ENCODE data around the gene CBX5. TPM values are rescaled to one million over a fixed set of nuclear protein-coding genes. Genes with fewer than 3 reads are reported as not detected.

The CBX5 gene
- polyA plus RNA-seq, 1 of the 3 experiments (the other 2 are of a cell fraction), result 11.6 TPM

DNA sequence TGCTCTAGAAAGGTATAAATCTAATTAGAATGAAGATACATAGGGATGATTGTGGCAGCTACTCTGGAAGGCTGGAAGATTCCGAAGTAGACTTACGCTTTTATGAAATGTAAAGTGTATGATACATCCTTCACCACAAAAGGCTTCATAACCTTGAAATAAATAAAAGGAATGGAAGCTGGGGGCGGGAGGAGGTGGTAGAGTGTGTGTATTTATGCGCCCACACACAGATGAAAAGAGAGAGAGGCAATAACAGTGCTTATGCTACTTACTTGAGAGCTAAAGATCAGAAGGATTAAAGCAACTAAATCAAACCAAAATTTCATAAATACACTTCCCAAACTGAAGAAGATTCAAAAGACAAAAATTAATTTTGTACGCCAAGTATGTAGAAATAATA is 30.4 kb downstream of the CBX5 start:
- Histone ChIP-seq H3K4me2 (no peak overlapping the region), H2AFZ (ENCODE audit: low read depth) (no peak overlapping the region), H3K9ac (no peak overlapping the region), H4K20me1 (ENCODE audit: insufficient read depth) (no peaks in the 10 kb centered on the region), H3K27me3 (ENCODE audit: insufficient read depth) (no peaks in the 10 kb centered on the region), H3F3A (replicated peaks; ENCODE audit: insufficient read depth) (peaks cover 5% of the 10 kb centered on the region), H3K27ac (ENCODE audit: low read depth in 2 of 2, low read length in 1 of 2) (no peak overlapping the region), H3K4me1 (ENCODE audit: control insufficient read depth in 1 of 2, insufficient read depth in 2 of 2, low read depth in 1 of 2, low read length in 1 of 2) (no peaks in the 10 kb centered on the region), H3K9me2 (no peaks in the 10 kb centered on the region), H3K36me3 (replicated peaks in 1 of 2; ENCODE audit: control insufficient read depth in 1 of 2, insufficient read depth in 2 of 2, low read length in 1 of 2) (peaks cover 16 to 62% of the 10 kb centered on the region in 2 experiments), H3K4me3 (ENCODE audit: low read depth in 2 of 2, low read length in 1 of 2) (no peak overlapping the region), H3K79me2 (ENCODE audit: insufficient read depth) (peaks cover 80% of the 10 kb centered on the region), H3K9me3 (no peaks in the 10 kb centered on the region)
- 93% methylated on average over 5 of the region's 5 CpGs for WGBS (ENCODE audit: low lambda C conversion rate)
- TF ChIP-seq GATA2 (CRISPR knock-in tag; IDR thresholded peaks at IDR 0.05) (no peak), CHD2 (IDR thresholded peaks at IDR 0.05; ENCODE audit: low read length, partially characterized antibody) (no peak), RCOR1 (IDR thresholded peaks at IDR 0.05; ENCODE audit: low read length) (no peak)
- DNase-seq, result no peak
- ChIA-PET CTCF (interaction anchor here (0.6 to 4.2 kb wide), 15 partner anchors 9 to 264 kb away, joined by 3 to 26 read pairs (median 3); partner anchors contain the start of genes COPZ1 and HOXC10), POLR2A (interaction anchor here (1.2 kb wide), 1 partner anchor 109 kb away, joined by 3 read pairs; no protein-coding TSS in a partner anchor)

DNA sequence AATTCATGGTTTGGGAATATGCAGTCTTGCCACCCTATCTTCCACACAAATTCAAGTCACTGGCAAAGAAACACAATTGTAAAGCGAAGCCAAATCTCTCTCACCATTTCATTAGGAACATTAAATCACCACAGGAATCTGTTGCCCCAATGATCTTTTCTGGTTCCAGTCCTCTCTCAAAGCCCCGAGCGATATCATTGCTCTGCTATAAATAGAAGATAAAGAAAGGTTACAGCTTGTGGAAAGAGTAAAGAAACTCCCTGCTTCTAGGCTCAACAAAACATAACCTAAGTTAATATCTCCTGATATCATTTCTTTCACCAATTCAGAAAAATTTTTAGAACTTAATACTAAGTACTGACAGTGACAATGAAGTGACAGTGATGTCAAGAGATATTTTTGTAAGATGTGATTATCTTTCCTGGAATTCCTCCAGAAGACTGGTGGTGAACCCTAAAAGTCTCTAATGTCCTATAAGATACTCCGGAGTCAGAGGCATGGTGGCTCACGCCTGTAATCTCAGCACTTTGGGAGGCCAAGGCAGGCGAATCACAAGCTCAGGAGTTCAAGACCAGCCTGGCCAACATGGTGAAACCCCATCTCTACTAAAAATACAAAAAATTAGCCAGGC is 33.8 kb downstream of the CBX5 start:
- H3K9me2 ChIP-seq, result no peaks in the 10 kb centered on the region
- peaks cover 24 to 66% of the 10 kb centered on the region in 2 experiments for H3K36me3 ChIP-seq (replicated peaks in 1 of 2; ENCODE audit: control insufficient read depth in 1 of 2, insufficient read depth in 2 of 2, low read length in 1 of 2)
- H4K20me1 ChIP-seq (ENCODE audit: insufficient read depth), result no peaks in the 10 kb centered on the region
- CTCF ChIA-PET, result interaction anchor here (0.7 to 1.2 kb wide), 3 partner anchors 10 to 79 kb away, joined by 3 to 4 read pairs (median 3); partner anchors contain the start of gene COPZ1
- peaks cover 65% of the 10 kb centered on the region for H3K79me2 ChIP-seq (ENCODE audit: insufficient read depth)
- no peaks in the 10 kb centered on the region for H3K9me3 ChIP-seq
- no peaks in the 10 kb centered on the region for H3K4me1 ChIP-seq (ENCODE audit: control insufficient read depth in 1 of 2, insufficient read depth in 2 of 2, low read depth in 1 of 2, low read length in 1 of 2)
- POLR2A ChIA-PET, result no interaction called here
- TF ChIP-seq, protein P1, sequence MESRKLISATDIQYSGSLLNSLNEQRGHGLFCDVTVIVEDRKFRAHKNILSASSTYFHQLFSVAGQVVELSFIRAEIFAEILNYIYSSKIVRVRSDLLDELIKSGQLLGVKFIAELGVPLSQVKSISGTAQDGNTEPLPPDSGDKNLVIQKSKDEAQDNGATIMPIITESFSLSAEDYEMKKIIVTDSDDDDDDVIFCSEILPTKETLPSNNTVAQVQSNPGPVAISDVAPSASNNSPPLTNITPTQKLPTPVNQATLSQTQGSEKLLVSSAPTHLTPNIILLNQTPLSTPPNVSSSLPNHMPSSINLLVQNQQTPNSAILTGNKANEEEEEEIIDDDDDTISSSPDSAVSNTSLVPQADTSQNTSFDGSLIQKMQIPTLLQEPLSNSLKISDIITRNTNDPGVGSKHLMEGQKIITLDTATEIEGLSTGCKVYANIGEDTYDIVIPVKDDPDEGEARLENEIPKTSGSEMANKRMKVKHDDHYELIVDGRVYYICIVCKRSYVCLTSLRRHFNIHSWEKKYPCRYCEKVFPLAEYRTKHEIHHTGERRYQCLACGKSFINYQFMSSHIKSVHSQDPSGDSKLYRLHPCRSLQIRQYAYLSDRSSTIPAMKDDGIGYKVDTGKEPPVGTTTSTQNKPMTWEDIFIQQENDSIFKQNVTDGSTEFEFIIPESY (IDR thresholded peaks at IDR 0.05; ENCODE audit: borderline replicate concordance, low read depth), result no peak
- no peak for TF ChIP-seq CHD2 (IDR thresholded peaks at IDR 0.05; ENCODE audit: low read length, partially characterized antibody)
- no peak for TF ChIP-seq GABPA (IDR thresholded peaks at IDR 0.05; ENCODE audit: low read depth)
- no peak for TF ChIP-seq NFIC (IDR thresholded peaks at IDR 0.05; ENCODE audit: borderline replicate concordance)
- TF ChIP-seq NRF1 (IDR thresholded peaks at IDR 0.05; ENCODE audit: low read depth, low read length), result no peak
- no peak for TF ChIP-seq ELF1 (IDR thresholded peaks at IDR 0.05)
- TF ChIP-seq, protein P2, sequence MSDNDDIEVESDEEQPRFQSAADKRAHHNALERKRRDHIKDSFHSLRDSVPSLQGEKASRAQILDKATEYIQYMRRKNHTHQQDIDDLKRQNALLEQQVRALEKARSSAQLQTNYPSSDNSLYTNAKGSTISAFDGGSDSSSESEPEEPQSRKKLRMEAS (IDR thresholded peaks at IDR 0.05; ENCODE audit: low read depth), result no peak
- no peak for TF ChIP-seq TEAD4 (IDR thresholded peaks at IDR 0.05; ENCODE audit: borderline replicate concordance, insufficient read depth)
- no peak for TF ChIP-seq EP300 (IDR thresholded peaks at IDR 0.05; ENCODE audit: borderline replicate concordance in 1 of 2, low read depth in 1 of 2, low read length in 1 of 2)
- TF ChIP-seq EZH2phosphoT487 (IDR thresholded peaks at IDR 0.05; ENCODE audit: borderline replicate concordance, low read depth), result no peak
- no peak for TF ChIP-seq FOSL2 (IDR thresholded peaks at IDR 0.05; ENCODE audit: borderline replicate concordance, low read depth)
- no peak for TF ChIP-seq FOXJ3 (CRISPR knock-in tag; IDR thresholded peaks at IDR 0.05)
- TF ChIP-seq, protein P3, sequence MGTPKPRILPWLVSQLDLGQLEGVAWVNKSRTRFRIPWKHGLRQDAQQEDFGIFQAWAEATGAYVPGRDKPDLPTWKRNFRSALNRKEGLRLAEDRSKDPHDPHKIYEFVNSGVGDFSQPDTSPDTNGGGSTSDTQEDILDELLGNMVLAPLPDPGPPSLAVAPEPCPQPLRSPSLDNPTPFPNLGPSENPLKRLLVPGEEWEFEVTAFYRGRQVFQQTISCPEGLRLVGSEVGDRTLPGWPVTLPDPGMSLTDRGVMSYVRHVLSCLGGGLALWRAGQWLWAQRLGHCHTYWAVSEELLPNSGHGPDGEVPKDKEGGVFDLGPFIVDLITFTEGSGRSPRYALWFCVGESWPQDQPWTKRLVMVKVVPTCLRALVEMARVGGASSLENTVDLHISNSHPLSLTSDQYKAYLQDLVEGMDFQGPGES (IDR thresholded peaks at IDR 0.05; ENCODE audit: low read depth, low read length), result no peak
- no peak for TF ChIP-seq RCOR1 (IDR thresholded peaks at IDR 0.05; ENCODE audit: low read length)
- TF ChIP-seq, protein P4, sequence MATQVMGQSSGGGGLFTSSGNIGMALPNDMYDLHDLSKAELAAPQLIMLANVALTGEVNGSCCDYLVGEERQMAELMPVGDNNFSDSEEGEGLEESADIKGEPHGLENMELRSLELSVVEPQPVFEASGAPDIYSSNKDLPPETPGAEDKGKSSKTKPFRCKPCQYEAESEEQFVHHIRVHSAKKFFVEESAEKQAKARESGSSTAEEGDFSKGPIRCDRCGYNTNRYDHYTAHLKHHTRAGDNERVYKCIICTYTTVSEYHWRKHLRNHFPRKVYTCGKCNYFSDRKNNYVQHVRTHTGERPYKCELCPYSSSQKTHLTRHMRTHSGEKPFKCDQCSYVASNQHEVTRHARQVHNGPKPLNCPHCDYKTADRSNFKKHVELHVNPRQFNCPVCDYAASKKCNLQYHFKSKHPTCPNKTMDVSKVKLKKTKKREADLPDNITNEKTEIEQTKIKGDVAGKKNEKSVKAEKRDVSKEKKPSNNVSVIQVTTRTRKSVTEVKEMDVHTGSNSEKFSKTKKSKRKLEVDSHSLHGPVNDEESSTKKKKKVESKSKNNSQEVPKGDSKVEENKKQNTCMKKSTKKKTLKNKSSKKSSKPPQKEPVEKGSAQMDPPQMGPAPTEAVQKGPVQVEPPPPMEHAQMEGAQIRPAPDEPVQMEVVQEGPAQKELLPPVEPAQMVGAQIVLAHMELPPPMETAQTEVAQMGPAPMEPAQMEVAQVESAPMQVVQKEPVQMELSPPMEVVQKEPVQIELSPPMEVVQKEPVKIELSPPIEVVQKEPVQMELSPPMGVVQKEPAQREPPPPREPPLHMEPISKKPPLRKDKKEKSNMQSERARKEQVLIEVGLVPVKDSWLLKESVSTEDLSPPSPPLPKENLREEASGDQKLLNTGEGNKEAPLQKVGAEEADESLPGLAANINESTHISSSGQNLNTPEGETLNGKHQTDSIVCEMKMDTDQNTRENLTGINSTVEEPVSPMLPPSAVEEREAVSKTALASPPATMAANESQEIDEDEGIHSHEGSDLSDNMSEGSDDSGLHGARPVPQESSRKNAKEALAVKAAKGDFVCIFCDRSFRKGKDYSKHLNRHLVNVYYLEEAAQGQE (IDR thresholded peaks at IDR 0.05; ENCODE audit: low read depth, low read length), result no peak
- no peak overlapping the region for H3K27ac ChIP-seq (ENCODE audit: low read depth in 2 of 2, low read length in 1 of 2)
- no peaks in the 10 kb centered on the region for H3K27me3 ChIP-seq (ENCODE audit: insufficient read depth)
- WGBS (ENCODE audit: low lambda C conversion rate), result 93% methylated on average over 6 of the region's 6 CpGs
- H3K4me3 ChIP-seq (ENCODE audit: low read depth in 2 of 2, low read length in 1 of 2), result no peak overlapping the region
- DNase-seq, result no peak
- H2AFZ ChIP-seq (ENCODE audit: low read depth), result no peak overlapping the region
- H3K9ac ChIP-seq, result no peak overlapping the region
- H3F3A ChIP-seq (replicated peaks; ENCODE audit: insufficient read depth), result peaks cover 11% of the 10 kb centered on the region
- no peak overlapping the region for H3K4me2 ChIP-seq

All from SK-N-SH (cell line).